Colonic mucosa (tissue), 4 donors: ENCODE measurements around the gene NOXA1. TPM values are rescaled to one million over a fixed set of nuclear protein-coding genes. Genes with fewer than 3 reads are reported as not detected.
"Not testable (repeated sequence)": the region's sequence is repeated elsewhere in the genome, so short reads cannot be mapped to it uniquely, and the experiment has no call there.

ENCODE experiments used
- DNase-seq: peaks from one replicate; pipeline ENCODE4 v3.0.0-alpha.2; 2020
- H3K27ac ChIP-seq: fragments of 200-600 bp; one replicate; pipeline ENCODE4 v1.8.0; 2021
- H3K27me3 ChIP-seq: fragments of 200-600 bp; one replicate; pipeline ENCODE4 v1.8.0; 2021
- H3K36me3 ChIP-seq: fragments of 200-600 bp; one replicate; pipeline ENCODE4 v1.8.0; 2021
- H3K4me1 ChIP-seq: fragments of 200-600 bp; one replicate; pipeline ENCODE4 v1.8.0; 2021; ENCODE audit warnings: mild to moderate bottlenecking
- H3K4me3 ChIP-seq: fragments of 200-600 bp; one replicate; pipeline ENCODE4 v1.8.0; 2021
- H3K9ac ChIP-seq, 2 donors: one replicate each; pipeline ENCODE4 v1.7.0; 2013; ENCODE audit warnings: control low read depth in 2 of 2, low read depth in 2 of 2, low read length in 2 of 2
- H3K9me3 ChIP-seq: fragments of 200-600 bp; one replicate; pipeline ENCODE4 v1.8.0; 2021
- CTCF ChIP-seq: fragments of 200-600 bp; IDR thresholded peaks from one replicate; pipeline ENCODE4 v1.8.0; 2022; ENCODE audit warnings: antibody characterized with exemption, mild to moderate bottlenecking
- intact Hi-C: fragments of 100-400 bp; cut with DNase I; formaldehyde crosslinking; loops from one replicate; pipeline ENCODE4 v1.14.1; 2022
- total RNA-seq, 2 donors: library from RNA; stranded (reverse); fragmentation: NEBNext Ultra II Directional in 1 of 2; extraction: Animal tissue kit (Norgen Biotek cat#: 25700) in 1 of 2; gene quantifications; one replicate each; pipeline ENCODE4 v1.2.1, GENCODE V29; 2021
- donor health status: healthy.
- donor health status: DM: no; HTN: no; CAD: no.
- donor health status: DM: no; HTN: no; CAD: no.

The NOXA1 gene
- total RNA-seq, 2 donors from 2014 or later = 27.5 to 29.3 TPM

- no peak for TF ChIP-seq CTCF
- Histone ChIP-seq H3K36me3 (no peaks in the 10 kb centered on the region), H3K9me3 (no peaks in the 10 kb centered on the region), H3K4me3 (no peak overlapping the region), H3K4me1 (peaks cover 4% of the 10 kb centered on the region), H3K9ac (no peak overlapping the region), H3K27ac (no peak overlapping the region), H3K27me3 (no peaks in the 10 kb centered on the region)
- intact Hi-C loops = no loop called here
- DNase-seq = peak; percentile 18
Measured at GRCh38 chr9:137447722-137448601, 24.8 kb downstream of the NOXA1 start.

GRCh38 chr9:137448602-137448962, 25.4 kb downstream of the NOXA1 start:
- DNase-seq = no peak
- no peaks in the 10 kb centered on the region for H3K27me3 ChIP-seq
- H3K27ac ChIP-seq = no peak overlapping the region
- peaks cover 4% of the 10 kb centered on the region for H3K4me1 ChIP-seq
- no peak overlapping the region for H3K9ac ChIP-seq
- no peak for TF ChIP-seq CTCF
- intact Hi-C loops = no loop called here
- H3K4me3 ChIP-seq = no peak overlapping the region
- H3K9me3 ChIP-seq = no peaks in the 10 kb centered on the region
- H3K36me3 ChIP-seq = no peaks in the 10 kb centered on the region

GRCh38 chr9:137449081-137449844, 26.1 kb downstream of the NOXA1 start:
- Histone ChIP-seq H3K9me3 (no peaks in the 10 kb centered on the region), H3K4me1 (peaks cover 4% of the 10 kb centered on the region), H3K4me3 (no peak overlapping the region), H3K27ac (no peak overlapping the region), H3K36me3 (no peaks in the 10 kb centered on the region), H3K27me3 (no peaks in the 10 kb centered on the region), H3K9ac (no peak overlapping the region)
- intact Hi-C loops = no loop called here
- TF ChIP-seq CTCF = no peak
- peak; percentile 23 for DNase-seq

- no peak overlapping the region for H3K27ac ChIP-seq
- peaks cover 12% of the 10 kb centered on the region for H3K4me1 ChIP-seq
- peak; percentile 20 for DNase-seq
- no peak overlapping the region for H3K4me3 ChIP-seq
- TF ChIP-seq CTCF = no peak
- no peak overlapping the region for H3K9ac ChIP-seq
- H3K27me3 ChIP-seq = no peaks in the 10 kb centered on the region
- H3K9me3 ChIP-seq = no peaks in the 10 kb centered on the region
- no peaks in the 10 kb centered on the region for H3K36me3 ChIP-seq
- intact Hi-C loops = no loop called here
Measured at GRCh38 chr9:137449931-137450538, 26.8 kb downstream of the NOXA1 start.

- peaks cover 11% of the 10 kb centered on the region for H3K4me1 ChIP-seq
- H3K36me3 ChIP-seq, H3K27me3 ChIP-seq, DNase-seq, H3K27ac ChIP-seq, H3K9me3 ChIP-seq, intact Hi-C loops, H3K4me3 ChIP-seq, H3K9ac ChIP-seq: not testable (repeated sequence)
Measured at GRCh38 chr9:137450539-137451222, 27.5 kb downstream of the NOXA1 start.

DNA sequence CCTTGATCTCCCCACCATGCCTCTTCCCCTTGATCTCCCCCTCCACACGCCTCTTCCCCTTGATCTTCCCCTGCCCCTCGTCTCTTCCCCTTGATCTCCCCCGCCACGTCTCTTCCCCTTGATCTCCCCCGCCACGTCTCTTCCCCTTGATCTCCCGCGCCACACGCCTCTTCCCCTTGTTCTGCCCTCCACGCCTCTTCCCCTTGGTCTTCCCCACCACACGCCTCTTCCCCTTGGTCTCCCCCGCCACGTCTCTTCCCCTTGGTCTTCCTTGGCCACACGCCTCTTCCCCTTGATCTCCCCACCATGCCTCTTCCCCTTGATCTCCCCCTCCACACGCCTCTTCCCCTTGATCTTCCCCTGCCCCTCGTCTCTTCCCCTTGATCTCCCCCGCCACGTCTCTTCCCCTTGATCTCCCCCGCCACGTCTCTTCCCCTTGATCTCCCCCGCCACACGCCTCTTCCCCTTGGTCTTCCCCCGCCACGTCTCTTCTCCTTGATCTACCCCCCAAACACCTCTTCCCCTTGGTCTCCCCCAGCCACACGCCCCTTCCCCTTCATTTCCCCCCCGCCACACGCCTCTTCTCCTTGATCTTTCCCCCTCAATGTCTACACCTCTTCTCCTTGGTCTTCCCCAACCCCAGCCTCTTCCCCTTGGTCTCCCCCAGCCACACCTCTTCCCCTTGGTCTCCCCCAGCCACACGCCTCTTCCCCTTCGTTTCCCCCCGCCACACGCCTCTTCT, 28.2 kb downstream of the NOXA1 start:
- H3K36me3 ChIP-seq, H3K9me3 ChIP-seq, H3K27ac ChIP-seq, H3K4me3 ChIP-seq, intact Hi-C loops, H3K27me3 ChIP-seq, H3K9ac ChIP-seq: not testable (repeated sequence)
- peak; percentile 17 for DNase-seq
- peaks cover 11% of the 10 kb centered on the region for H3K4me1 ChIP-seq
